Measurements from ENCODE around the gene FFAR2. TPM values are rescaled to one million over a fixed set of nuclear protein-coding genes. Genes with fewer than 3 reads are reported as not detected.

Gene FFAR2
- total RNA-seq, 1 donor from 2014 or later = 1.9 TPM

DNA sequence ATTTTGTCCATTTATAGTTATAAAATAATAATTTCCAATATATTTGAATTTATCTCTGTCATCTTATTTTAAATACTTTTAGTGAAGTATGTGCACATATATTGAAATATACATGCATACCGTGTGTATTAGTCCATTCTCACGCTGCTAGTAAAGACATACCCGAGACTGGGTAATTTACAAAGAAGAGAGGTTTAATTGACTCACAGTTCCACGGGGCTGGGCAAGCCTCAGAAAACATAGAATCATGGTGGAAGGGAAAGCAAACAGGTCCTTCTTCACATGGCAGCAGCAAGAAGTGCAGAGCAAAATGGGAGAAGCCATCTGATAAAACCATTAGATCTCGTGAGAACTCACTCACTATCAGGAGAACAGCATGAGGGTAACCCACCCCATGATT, 37.6 kb upstream of the FFAR2 start:
- Mint-ChIP-seq H3K9me3 (ENCODE audit: low read depth) (no peaks in the 10 kb centered on the region), H3K4me3 (ENCODE audit: low read depth) (no peak overlapping the region), H3K36me3 (ENCODE audit: insufficient read depth) (no peaks in the 10 kb centered on the region), H3K27ac (no peak overlapping the region), H3K4me1 (ENCODE audit: low read depth) (peaks cover 2% of the 10 kb centered on the region), H3K27me3 (peaks cover 7% of the 10 kb centered on the region)
- no peak for DNase-seq (ENCODE audit: low spot score, unreplicated experiment)
- TF ChIP-seq, protein P1, sequence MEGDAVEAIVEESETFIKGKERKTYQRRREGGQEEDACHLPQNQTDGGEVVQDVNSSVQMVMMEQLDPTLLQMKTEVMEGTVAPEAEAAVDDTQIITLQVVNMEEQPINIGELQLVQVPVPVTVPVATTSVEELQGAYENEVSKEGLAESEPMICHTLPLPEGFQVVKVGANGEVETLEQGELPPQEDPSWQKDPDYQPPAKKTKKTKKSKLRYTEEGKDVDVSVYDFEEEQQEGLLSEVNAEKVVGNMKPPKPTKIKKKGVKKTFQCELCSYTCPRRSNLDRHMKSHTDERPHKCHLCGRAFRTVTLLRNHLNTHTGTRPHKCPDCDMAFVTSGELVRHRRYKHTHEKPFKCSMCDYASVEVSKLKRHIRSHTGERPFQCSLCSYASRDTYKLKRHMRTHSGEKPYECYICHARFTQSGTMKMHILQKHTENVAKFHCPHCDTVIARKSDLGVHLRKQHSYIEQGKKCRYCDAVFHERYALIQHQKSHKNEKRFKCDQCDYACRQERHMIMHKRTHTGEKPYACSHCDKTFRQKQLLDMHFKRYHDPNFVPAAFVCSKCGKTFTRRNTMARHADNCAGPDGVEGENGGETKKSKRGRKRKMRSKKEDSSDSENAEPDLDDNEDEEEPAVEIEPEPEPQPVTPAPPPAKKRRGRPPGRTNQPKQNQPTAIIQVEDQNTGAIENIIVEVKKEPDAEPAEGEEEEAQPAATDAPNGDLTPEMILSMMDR (IDR thresholded peaks at IDR 0.05; ENCODE audit: unreplicated experiment) = no peak

- H3K27ac Mint-ChIP-seq = no peak overlapping the region
- no peaks in the 10 kb centered on the region for H3K9me3 Mint-ChIP-seq (ENCODE audit: low read depth)
- peaks cover 22% of the 10 kb centered on the region for H3K27me3 Mint-ChIP-seq
These were observed 33.6 kb upstream of the FFAR2 start for GRCh38 chr19:35414442-35414841.

DNA sequence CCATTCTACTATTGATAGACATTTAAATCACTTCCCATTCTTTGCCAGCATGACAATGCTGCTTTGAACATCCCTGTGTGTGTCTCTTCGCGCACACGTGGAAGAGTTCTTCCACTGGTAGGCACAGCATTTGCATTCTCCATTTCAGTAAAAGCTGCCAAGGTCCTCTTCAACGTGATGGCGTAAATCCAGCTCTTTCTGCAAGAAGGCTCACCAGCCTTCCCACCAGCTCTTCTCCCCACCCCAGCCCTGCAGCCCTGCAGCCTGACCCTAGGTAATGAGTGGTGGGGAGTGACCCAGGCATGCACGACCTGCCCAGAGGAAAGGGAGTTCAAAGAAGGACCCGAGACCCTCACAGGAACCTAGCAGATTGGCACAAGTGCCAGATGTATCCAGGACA, 31.7 kb upstream of the FFAR2 start:
- Mint-ChIP-seq H3K4me1 (ENCODE audit: low read depth) (peaks cover 17% of the 10 kb centered on the region), H3K27ac (no peak overlapping the region), H3K4me3 (ENCODE audit: low read depth) (no peak overlapping the region), H3K27me3 (peaks cover 23% of the 10 kb centered on the region), H3K36me3 (ENCODE audit: insufficient read depth) (no peaks in the 10 kb centered on the region), H3K9me3 (ENCODE audit: low read depth) (no peaks in the 10 kb centered on the region)
- no peak for DNase-seq (ENCODE audit: low spot score, unreplicated experiment)
- TF ChIP-seq, protein P1 (IDR thresholded peaks at IDR 0.05; ENCODE audit: unreplicated experiment) = no peak

More at GRCh38 chr19:35414442-35414841, 33.6 kb upstream of the FFAR2 start:
- Mint-ChIP-seq H3K36me3 (ENCODE audit: insufficient read depth) (no peaks in the 10 kb centered on the region), H3K4me1 (ENCODE audit: low read depth) (peaks cover 14% of the 10 kb centered on the region), H3K4me3 (ENCODE audit: low read depth) (no peak overlapping the region)
- no peak for DNase-seq (ENCODE audit: low spot score, unreplicated experiment)
- TF ChIP-seq, protein P1 (IDR thresholded peaks at IDR 0.05; ENCODE audit: unreplicated experiment) = no peak

- Mint-ChIP-seq H3K27ac (no peak overlapping the region), H3K4me1 (ENCODE audit: low read depth) (peaks cover 17% of the 10 kb centered on the region), H3K9me3 (ENCODE audit: low read depth) (no peaks in the 10 kb centered on the region), H3K27me3 (peaks cover 23% of the 10 kb centered on the region), H3K4me3 (ENCODE audit: low read depth) (no peak overlapping the region), H3K36me3 (ENCODE audit: insufficient read depth) (no peaks in the 10 kb centered on the region)
- DNase-seq (ENCODE audit: low spot score, unreplicated experiment) = no peak
- TF ChIP-seq, protein P1 (IDR thresholded peaks at IDR 0.05; ENCODE audit: unreplicated experiment) = no peak
These were observed 30.8 kb upstream of the FFAR2 start for GRCh38 chr19:35417278-35417677.

DNA sequence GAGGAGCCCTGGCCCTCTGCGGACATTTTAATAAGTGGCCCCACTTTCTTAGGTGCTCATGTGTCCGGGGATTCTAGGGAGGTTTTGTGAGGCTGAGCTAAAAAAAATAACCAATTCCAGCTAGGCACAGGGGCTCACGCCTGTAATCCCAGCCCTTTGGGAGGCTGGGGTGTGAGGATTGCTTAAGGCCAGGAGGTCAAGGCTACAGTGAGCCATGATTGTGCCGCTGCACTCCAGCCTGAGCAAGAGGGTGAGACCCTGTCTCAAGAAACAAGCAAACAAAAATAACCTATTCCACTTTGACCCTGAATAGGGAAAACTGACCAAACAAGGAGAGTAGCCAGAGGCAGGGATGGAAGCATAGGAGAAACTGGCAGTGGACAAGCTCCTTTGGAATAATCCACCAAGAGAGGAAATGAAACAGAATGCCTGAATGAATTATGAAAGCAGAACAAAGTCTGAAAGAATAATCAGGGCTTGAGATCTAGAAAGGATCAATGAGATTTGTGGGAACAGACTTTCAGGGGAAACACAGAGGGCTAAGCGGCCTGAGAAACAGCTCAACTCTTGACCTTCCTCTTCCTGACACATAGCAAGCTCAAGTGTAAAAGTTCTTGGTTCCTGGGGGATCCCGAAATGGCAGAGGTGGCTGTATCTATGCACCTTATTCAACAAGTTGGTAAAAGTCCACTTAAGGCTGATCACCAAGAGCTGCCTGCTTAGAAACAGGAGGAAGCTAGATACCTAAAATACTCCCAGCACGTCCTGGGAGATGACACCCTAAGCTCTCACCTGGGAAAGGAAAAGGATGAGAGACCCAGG, 30.1 kb upstream of the FFAR2 start:
- TF ChIP-seq, protein P1 (IDR thresholded peaks at IDR 0.05; ENCODE audit: unreplicated experiment) = no peak
- no peak for DNase-seq (ENCODE audit: low spot score, unreplicated experiment)
- H3K27me3 Mint-ChIP-seq = peaks cover 23% of the 10 kb centered on the region
- peaks cover 17% of the 10 kb centered on the region for H3K4me1 Mint-ChIP-seq (ENCODE audit: low read depth)
- H3K4me3 Mint-ChIP-seq (ENCODE audit: low read depth) = no peak overlapping the region
- no peaks in the 10 kb centered on the region for H3K9me3 Mint-ChIP-seq (ENCODE audit: low read depth)
- H3K27ac Mint-ChIP-seq = peak overlapping the region; percentile 12
- H3K36me3 Mint-ChIP-seq (ENCODE audit: insufficient read depth) = no peaks in the 10 kb centered on the region
